Renal pelvis (tissue), 12 donors: ENCODE measurements around the gene RTN4RL2. TPM values are rescaled to one million over a fixed set of nuclear protein-coding genes. Genes with fewer than 3 reads are reported as not detected.

ENCODE experiments used
- DNase-seq: peaks from one replicate; pipeline ENCODE4 v3.0.0-alpha.2; 2013
- long read RNA-seq, 16 experiments: transcript quantifications; one replicate each; lab custom pipeline, GENCODE V29; 2026
- polyA plus RNA-seq, 3 donors: library from polyadenylated mRNA; unstranded; fragments of 120-200 nt; gene quantifications; one replicate each; pipeline ENCODE4 v1.2.1, GENCODE V29; 2013; ENCODE audit not compliant: insufficient read length in 3 of 3

Gene RTN4RL2
- 1 to 10 TPM; 2.8 to 4.7 (median 3.8) TPM for polyA plus RNA-seq
- long read RNA-seq, donor 1, partial matches to known transcripts, result 168 of 176 reads
- long read RNA-seq, donor 1, other reads (novel, unspliced or antisense), result 7 of 176 reads
- long read RNA-seq, donor 2, partial matches to known transcripts, result 0 of 96 reads
- long read RNA-seq, donor 2, other reads (novel, unspliced or antisense), result 94 of 96 reads
- long read RNA-seq, donor 3, partial matches to known transcripts, result 0 of 1 reads
- long read RNA-seq, donor 3, other reads (novel, unspliced or antisense), result 0 of 1 reads
- long read RNA-seq, donor 4, partial matches to known transcripts, result 0 of 62 reads
- long read RNA-seq, donor 4, other reads (novel, unspliced or antisense), result 61 of 62 reads
- long read RNA-seq, donor 5, result 0 reads
- long read RNA-seq, donor 6, partial matches to known transcripts, result 0 of 1 reads
- long read RNA-seq, donor 6, other reads (novel, unspliced or antisense), result 0 of 1 reads
- long read RNA-seq, donor 7, transcript RTN4RL2-201 (3 exons, 2,203 nt), result major isoform, 5 of 95 reads
- long read RNA-seq, donor 7, partial matches to known transcripts, result 90 of 95 reads
- long read RNA-seq, donor 7, other reads (novel, unspliced or antisense), result 0 of 95 reads
- long read RNA-seq, donor 8, result 0 reads
- long read RNA-seq, donor 9, partial matches to known transcripts, result 0 of 1 reads
- long read RNA-seq, donor 9, other reads (novel, unspliced or antisense), result 0 of 1 reads
- long read RNA-seq, donor 10, partial matches to known transcripts, result 83 of 92 reads
- long read RNA-seq, donor 10, other reads (novel, unspliced or antisense), result 5 of 92 reads
- long read RNA-seq, donor 11, partial matches to known transcripts, result 0 of 2 reads
- long read RNA-seq, donor 11, other reads (novel, unspliced or antisense), result 0 of 2 reads
- long read RNA-seq, donor 12, partial matches to known transcripts, result 0 of 1 reads
- long read RNA-seq, donor 12, other reads (novel, unspliced or antisense), result 0 of 1 reads
- long read RNA-seq, donor 13, partial matches to known transcripts, result 80 of 80 reads
- long read RNA-seq, donor 13, other reads (novel, unspliced or antisense), result 0 of 80 reads
- long read RNA-seq, donor 14, result 0 reads
- long read RNA-seq, donor 15, partial matches to known transcripts, result 0 of 1 reads
- long read RNA-seq, donor 15, other reads (novel, unspliced or antisense), result 0 of 1 reads
- long read RNA-seq, donor 16, result 0 reads

DNA sequence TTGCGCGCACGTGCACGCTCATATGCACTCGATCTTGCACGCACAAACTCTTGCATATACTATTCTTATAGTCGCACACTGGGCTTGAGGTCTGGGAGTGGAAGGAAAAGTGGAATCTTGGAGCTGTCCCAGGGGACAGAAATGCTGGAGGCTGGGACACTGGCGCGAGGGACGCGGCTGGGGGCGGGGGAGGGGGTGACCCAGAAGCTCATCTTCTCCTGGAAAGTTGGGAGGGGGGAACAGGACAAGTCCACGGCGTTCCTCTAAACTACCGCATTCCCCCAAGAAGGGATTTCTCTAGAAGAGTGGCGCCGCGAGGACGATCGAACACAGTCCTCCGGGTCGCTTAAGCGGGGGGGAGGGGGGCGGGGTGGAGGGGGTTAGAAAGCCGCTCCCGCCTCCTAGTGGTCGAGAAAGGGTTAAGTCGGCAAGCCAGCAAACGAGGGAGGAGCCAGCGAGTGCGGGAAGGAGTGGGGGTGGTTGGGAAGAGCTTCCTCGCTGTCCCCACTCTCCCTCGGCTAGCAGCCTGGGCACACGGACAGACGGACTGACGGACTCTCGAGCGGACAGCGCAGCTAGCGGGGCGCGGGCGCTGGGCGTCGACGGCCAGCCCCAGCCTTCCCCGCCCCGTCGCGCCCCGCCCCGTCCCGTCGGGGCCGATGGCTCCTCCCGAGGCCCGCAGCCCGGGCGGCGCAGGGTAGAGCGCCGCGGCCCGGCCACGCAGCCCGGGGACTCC, at the start of gene RTN4RL2:
Gene RTN4RL2 (plus strand): TSS at position 507 of the 736 bp plus-strand sequence. CDS start 338 bp downstream, outside the sequence.
- no peak for DNase-seq

DNA sequence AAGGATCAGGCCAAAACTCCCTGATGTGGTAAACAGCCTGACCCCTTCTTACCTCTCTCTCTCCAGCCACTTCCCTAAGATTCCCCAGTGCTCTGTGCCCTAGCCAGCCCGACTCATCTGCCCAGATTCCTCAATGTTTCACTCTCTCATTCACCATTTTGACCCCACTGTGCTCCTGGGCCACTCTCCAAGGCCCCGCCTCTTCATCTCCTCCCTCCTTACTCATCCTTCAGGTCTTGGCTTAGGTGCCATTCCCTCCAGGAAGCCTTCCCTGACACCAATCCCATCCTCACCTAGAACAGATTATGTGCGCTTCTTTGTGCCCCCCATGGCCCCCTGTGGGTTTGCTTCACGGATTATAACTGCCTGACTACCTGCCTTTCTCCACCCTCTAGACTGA, 46.6 kb upstream of the RTN4RL2 start:
- no peak for DNase-seq

DNA sequence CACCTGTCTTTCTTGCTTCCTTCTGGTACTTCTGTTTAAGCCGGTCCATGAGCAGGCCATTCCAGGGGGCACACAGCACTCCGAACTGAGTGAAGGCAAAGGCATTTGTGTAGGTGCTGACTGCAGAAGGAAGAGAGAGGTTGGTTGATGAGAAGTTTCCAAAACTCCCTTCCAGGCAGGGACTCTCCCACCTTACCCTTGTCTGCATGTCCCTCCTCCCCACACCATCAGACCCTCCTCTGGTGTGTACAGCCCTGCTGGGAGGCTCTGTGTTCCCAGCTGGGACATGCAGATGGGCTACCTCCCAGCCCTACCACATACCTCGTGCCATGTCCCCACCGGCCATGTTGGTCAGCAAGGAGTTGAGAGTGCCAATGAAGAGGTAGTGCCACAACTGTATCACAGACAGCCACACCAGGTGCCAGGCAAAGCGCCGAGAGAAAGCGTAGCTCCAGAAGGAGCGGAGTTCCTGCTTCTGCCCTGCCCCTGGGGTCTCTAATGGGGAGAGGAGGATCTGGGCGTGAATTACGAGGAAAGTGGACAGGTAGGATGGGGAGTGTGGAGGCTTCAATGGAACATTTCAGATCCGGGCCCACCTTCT, 45.6 kb upstream of the RTN4RL2 start:
- no peak for DNase-seq

DNA sequence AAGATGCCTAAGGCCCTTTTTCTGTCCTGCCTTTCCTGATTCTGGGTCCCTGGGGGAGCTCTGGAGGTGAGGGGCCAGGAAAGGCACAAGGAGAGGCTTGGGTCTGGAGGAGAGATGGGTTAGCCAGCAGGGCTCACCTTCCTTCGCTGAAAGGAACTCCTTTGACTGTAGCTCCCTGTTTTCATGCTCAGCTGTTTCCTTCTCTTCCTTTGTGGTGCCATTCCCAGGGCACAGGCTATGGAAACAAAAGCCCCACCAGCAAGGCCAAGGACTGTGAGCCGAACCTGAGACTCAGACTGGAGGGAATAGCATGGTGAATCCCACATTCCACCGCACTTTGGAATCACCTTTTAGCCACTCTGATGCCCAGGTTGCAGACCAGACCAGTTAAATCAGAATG, 43.9 kb upstream of the RTN4RL2 start:
- no peak for DNase-seq

DNA sequence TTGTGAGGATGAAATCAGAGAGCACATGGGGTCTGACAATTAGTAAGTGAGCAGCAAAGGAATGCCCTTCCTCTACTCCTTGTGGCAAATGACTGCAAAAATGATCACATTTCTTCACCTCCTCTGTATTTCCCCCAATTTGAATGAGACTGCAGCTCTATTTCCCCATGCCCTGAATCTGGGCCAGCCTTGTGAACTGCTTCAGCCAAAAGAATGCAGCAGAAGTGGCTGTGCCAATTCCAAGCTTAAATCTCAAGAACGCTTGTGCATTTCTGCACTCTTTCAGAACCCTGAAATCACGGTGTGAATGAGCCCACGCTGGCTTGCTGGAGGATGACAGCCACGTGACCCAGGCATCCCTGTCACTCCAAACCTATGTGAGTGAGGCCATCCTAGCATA, 43.3 kb upstream of the RTN4RL2 start:
- DNase-seq, result no peak

DNA sequence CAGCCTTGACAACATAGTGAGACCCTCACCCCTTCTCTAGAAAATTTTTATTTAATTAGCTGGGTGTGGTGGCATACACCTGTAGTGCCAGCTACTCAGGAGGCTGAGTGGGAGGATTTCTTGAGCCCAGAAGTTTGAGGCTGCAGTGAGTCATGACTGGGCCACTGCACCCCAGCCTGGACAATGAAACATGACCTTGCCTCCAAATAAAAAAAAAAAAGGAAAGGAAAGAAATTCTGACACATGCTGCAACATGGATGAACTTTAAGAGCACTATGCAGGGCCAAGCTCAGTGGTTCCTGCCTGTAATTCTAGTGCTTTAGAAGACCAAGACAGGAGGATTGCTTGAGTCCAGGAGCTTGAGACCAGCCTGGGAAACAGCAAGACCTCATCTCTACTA, 42.2 kb upstream of the RTN4RL2 start:
- no peak for DNase-seq

DNA sequence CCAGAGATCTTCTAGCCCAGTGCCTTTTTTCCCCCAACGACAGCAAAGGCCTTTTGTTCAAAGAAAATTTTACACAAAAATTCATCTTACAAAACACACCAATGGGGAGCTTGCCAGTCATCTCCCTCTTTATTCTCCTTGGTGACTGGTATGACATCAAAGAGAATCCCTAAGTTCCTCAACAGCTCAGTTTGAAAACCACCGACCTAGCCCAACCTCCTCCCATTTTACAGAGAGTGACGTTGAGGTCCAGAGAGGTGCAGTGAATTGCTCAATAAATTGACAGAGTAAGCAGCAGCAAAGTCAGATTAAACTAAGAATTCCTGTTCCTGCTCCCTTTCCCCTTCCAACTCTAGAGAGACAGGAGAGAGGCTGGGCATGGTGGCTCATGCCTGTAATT, 41.2 kb upstream of the RTN4RL2 start:
- no peak for DNase-seq

DNA sequence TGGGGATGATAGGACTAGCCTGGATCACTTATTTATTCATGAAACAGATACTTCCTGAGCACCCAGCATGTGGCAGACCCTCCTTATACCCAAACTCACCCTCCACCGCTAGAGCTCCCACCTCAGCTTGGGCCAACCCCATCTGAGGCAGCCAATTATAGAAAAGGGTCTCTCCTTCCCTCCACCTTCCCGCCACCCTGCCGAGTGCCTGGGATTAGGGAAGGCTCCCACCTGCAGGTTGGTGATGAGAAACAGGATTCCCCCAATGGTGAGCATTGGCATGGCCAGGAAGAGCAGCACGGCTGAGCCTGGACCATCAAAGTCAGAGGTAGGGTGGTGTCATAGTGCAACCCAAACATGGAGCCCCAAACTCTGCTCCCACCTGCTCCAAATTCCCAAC, 39.3 kb upstream of the RTN4RL2 start:
- DNase-seq, result no peak

DNA sequence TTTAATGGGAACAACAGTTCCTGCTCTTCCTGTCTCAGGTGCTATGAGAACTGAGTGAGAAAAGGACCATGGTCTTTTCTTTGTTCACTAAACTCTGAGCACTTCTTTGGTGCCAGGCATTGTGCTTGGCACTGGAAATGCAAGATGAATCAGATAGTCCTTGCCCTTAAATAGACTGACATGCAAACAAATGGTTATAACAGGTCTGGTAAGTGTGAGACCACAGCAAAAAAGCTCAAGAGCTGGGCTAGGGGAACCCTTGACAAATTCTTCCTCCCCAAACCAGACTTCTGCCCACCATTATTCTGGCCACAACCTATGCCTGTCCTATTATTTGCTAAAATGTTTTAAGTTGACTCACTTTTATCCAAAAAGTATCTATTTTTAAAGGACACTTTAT, 38.5 kb upstream of the RTN4RL2 start:
- DNase-seq, result no peak

DNA sequence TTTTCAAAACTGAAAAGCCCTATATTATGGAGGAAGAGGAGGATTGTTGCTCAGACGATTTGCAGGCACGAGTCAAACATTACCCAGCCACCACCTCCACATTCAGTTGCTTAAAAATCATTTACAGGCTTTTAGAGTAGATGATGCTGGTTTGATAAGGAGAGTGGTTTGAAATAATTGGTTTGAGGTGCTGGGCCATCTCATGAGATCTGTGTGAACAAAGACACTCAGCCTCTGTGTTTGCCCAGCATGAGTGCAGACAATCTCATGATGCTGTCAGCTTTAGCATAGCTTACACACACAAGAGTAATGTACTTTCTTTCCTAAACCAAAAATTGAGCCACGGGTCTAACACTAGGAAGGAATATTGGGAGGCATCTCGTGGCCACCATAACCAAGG, 37.7 kb upstream of the RTN4RL2 start:
- no peak for DNase-seq

DNA sequence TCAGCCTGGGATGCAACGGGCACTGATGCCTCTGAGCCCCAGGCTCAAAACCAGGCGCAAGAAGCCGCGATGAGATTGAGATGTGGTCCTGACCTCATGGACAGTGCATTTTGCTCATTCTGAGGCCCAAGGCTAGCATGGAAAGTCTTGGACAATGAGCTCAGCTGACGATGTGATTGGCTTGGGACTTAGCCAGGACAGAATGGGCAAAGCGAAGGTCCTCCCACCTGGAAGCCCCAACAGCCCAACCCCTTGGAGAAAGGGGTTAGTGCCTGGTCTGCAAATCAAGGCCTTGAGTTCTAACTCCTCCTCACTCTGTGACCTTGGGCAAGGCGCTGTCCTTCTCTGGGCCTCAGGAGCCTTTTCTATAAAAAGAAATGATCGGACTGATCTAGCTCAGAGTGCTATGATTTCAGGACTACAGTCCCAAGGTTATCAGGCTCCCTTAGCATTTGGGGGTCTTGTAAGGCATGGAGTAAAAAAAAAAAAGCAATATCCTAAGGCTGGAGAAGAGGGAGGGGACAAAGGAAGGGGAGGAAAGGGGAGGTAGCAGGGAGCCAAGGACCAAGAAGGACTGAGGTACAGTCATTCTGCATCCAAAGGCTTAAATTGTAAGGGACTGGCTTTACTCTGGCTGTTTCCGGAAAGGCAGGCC, 36.1 kb upstream of the RTN4RL2 start:
- DNase-seq, result no peak

DNA sequence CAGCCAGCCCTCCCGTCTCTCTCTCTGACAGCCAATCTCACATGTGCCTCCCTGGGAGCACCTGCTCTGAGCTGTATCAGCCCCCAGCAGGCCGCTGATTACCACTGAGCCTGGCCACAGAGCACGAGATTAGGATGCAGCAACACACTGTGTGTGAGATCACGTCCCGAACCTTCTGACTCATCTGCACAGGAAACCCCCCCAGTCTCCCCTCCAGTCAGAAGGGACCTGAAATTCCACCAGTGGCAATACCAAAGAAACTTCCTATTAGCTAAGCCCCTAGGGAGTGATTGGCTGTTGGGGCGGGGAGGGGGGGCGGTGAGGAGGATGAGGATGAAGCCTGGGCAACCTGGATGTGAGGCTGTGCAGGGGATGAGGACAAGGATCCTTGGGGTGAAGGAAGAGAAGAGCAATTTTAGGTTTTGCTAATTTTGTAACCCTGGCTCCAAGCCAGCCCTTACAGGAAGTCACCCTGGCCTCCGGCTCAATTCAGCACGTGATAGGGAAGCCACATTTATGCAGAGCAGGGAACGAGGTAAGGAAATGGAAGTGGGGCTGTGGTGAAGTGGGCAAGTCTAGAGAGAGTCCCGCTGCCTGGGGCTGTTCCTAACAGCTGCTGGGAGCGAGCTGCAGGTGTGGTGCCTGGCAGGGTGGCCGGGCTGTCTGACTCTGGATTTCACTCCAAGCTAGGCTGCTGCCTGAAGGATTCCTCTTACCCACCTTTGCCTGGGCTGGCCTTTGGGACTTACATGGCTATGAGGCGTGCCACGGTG, 35.4 kb upstream of the RTN4RL2 start:
- peak; percentile 10 for DNase-seq

DNA sequence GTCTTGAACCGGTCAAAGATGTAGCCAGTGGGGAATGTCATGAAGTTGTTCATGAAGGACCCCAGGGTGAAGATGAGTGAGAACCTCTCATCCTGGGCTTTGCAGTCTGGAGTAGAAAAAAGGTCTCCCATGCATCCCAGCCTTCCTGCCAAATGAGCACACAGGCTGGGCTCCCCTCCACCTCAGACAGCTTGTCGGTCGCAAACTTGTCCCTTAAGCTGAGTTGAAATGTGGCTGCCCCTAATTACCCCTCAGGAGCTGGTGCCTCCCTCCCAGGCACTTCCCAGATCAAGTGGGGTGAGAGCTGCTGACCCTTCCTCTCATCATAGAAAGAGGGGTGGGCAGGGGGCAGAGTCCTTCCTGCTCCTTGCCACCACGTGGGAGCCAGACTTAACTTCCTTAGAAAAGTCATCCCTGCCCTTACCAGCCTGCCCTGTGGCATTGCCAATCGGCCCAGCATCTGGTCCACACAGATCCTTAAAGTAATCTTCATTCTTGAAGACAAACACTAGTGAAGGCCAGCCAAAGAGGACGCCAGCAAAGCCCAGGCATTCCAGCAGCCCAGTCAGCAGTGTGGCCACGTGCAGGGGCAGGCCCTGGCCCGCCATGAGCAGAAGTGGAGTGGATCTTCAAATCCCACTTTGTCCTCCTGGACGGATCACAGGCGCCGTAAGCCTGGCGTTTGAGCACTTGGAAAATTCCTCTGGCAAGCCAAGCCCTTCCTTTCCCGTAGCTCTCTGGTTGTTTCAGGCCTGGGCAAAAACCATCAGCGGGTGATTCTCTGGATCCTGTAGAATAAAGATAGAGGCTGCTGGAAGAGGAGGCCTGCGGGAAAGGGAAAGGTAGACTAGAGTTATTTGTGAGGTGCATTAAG, 34.5 kb upstream of the RTN4RL2 start:
- DNase-seq, result no peak

DNA sequence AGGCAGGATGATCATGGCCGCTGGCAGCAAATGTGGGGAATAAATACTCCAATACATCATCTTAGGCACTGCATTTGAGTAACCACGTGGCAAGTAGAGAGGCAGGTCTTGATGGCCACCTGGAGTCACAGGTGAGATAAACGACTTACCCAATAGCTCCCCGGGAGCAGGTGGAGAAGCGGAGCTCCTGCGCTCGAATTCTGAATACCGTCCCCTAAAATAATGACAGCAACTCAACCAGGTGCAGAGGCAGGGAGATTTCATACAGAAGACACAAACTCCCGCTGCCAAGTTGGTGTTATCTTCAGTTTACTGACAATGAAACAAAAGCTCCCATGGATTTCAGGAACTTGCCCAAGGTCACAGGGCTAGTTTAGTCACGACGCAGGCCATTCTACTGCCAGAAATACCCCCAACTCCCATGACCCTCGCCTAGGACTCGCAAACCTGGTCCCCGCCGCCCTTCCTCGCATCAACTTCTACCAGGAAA, 33.8 kb upstream of the RTN4RL2 start:
- DNase-seq, result no peak

DNA sequence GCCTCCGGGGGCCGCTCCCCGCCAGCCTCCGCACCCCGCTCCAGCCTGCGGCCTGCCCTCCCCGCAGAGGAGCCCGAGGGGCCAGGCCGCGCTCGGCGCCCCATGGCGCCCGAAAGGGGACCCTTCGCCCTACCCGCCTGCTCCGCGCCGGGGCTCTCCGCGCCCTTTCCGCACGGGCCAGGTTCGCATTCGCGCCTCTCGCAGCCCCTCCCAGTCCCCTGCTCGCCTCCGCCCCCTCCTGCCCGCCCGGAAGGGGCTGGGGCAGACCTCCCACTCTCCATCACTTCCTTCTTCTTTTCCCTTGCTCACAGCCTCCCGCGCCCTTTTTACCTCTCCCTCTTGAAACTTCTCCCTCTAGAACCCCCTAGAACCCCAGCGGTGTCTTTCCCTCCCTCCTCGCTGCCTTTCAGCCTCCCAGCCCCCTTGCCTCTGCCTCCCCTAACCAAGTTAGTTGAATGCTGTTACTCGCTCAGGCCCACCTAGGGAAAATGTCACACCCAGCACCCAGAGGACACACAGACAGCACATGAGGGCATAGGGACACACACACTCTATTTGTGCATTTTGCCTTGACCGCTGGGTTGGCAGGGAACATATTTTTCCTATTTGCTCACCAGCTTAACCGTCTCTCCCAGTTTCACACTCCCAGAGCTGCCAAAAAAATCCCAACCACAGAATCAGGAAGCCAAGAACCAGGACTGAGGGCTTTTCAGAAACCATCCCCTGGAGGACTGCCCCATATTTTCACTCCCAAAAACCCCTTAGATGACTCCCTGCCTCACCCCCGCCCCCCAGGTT, 33.2 kb upstream of the RTN4RL2 start, which contains the start of gene SLC43A3:
Gene SLC43A3 (minus strand): TSS at position 193 of the 798 bp plus-strand sequence. CDS start 949 bp downstream, outside the sequence.
- peak; percentile 57 for DNase-seq

DNA sequence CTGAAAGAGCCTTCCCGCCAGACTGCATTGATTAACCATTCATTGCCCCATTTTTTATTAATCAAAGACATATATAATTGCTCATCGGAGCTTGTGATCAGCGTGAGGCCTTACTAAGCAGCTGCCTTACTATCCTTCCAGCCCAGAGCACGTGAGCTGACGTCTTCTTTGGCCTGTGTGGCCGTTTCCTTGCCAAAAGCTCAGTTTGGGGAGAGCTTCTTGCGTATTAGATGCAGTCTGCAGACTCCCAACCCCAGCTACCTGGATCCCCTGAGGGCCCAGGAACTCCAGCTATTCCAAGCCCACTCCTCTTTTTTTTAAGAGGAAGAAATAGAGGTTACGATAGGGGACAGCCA, 32.6 kb upstream of the RTN4RL2 start:
- DNase-seq, result no peak

DNA sequence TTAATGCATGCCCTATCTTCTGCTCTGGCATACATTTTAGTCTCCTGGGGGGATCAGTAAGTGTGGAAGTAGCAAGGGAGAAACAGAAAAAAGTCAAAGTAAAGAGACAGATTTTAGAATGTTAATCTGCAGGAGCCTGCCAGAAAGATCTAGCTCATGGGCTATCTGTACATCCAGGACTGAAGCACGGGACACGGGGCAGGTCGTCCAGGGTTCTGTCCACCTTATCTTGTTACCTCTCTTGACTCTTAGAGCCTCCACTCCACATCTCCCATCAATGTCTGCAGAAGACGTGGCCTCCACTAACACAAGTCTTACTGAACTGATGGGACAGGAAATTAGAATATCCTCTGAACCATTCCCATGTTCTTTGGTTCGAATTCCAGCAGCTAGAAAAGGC, 31.7 kb upstream of the RTN4RL2 start:
- DNase-seq, result no peak

DNA sequence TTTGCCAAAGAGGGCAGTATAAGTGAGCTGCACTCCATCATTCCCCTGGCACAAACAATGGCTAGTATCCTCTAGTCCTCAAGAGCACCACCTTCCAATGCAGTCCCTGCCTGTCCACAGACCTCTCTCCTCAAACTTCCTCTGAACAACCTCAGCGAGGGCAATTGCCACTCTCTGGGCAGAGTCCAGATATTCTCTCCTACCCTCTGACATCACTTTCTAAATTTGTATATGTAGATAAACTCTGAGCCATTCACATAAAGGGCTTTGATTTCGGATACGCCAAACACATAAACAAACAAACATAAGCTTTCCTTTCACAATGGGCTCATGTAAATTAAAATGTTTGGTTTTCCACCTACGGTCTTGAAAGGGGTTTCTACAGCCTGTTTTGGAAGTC, 30.4 kb upstream of the RTN4RL2 start:
- DNase-seq, result no peak
